GM12878 (cell line): ENCODE results near the gene SNN. TPM values are rescaled to one million over a fixed set of nuclear protein-coding genes. Genes with fewer than 3 reads are reported as not detected.

Experiments used
- ATAC-seq: fragments of 200-7000 bp; cut with Tn5 transposase; 3 replicates; pipeline ENCODE4 v1.9.1; 2020; ENCODE audit warnings: mild to moderate bottlenecking, moderate library complexity
- BruUV-seq: library from RNA; stranded (reverse); fragments of 400-500 nt; replicated peaks from 2 replicates; lab custom pipeline; 2021; lab: Mats Ljungman, UMichigan
- CTCF ChIA-PET: fragments of 300-600 bp; sonication (Branson Sonifier 250); formaldehyde crosslinking; extraction: SDS; loops from one replicate; lab custom pipeline; 2021; ENCODE audit warnings: inconsistent platforms; lab: Yijun Ruan, JAX
- POLR2A ChIA-PET: fragments of 350-600 bp; formaldehyde crosslinking; extraction: SDS; loops from one replicate; lab custom pipeline; 2021; ENCODE audit warnings: inconsistent platforms; lab: Charles Lee
- RAD21 ChIA-PET: fragments of 300-600 bp; sonication (Branson Sonifier 250); formaldehyde crosslinking; loops from one replicate; lab custom pipeline; 2023; ENCODE audit warnings: antibody characterized with exemption; ENCODE audit not compliant: unreplicated experiment; lab: Charles Lee
- SMC1A ChIA-PET: fragments of 300-600 bp; sonication (Branson Sonifier 250); formaldehyde crosslinking; loops from one replicate; lab custom pipeline; 2023; ENCODE audit not compliant: unreplicated experiment, uncharacterized antibody; lab: Charles Lee
- DNase-seq: peaks from one replicate; pipeline ENCODE4 v3.0.0-alpha.2; 2011; ENCODE audit warnings: low read depth, low spot score
- FAIRE-seq: peaks from 3 replicates; lab custom pipeline; 2011; peaks lifted over from hg19 to GRCh38; lab: Jason Lieb, UNC
- H2AFZ ChIP-seq: 2 replicates; pipeline ENCODE4 v1.6.0; 2011; ENCODE audit warnings: low read depth, low read length, control low read depth; ENCODE audit not compliant: control insufficient read depth
- H3K27ac ChIP-seq: 2 replicates; pipeline ENCODE4 v1.5.1; 2011; ENCODE audit warnings: control low read depth; ENCODE audit not compliant: control insufficient read depth, insufficient read depth
- H3K27me3 ChIP-seq, 2 experiments: replicated peaks in 1 of 2; 2 replicates each; pipeline versions ENCODE4 v1.6.0 to v1.6.1; 2011; ENCODE audit warnings: low read length in 1 of 2; ENCODE audit not compliant: control insufficient read depth in 2 of 2, insufficient read depth in 2 of 2
- H3K36me3 ChIP-seq, 2 experiments: 2 replicates each; pipeline ENCODE4 v1.5.1; 2011; ENCODE audit warnings: low read length in 1 of 2; ENCODE audit not compliant: control insufficient read depth in 2 of 2, insufficient read depth in 2 of 2
- H3K4me1 ChIP-seq: 2 replicates; pipeline ENCODE4 v1.6.1; 2011; ENCODE audit warnings: mild to moderate bottlenecking, low read length, moderate library complexity, mixed read lengths; ENCODE audit not compliant: control insufficient read depth, insufficient read depth
- H3K4me2 ChIP-seq: 2 replicates; pipeline ENCODE4 v1.6.0; 2011; ENCODE audit warnings: control low read depth; ENCODE audit not compliant: control insufficient read depth, insufficient read depth
- H3K4me3 ChIP-seq: fragments of 200-600 bp; sonication (generic); 2 replicates; pipeline ENCODE4 v1.5.1; 2016
- H3K79me2 ChIP-seq: 2 replicates; pipeline ENCODE4 v1.6.0; 2011; ENCODE audit warnings: low read length; ENCODE audit not compliant: control insufficient read depth, insufficient read depth
- H3K9ac ChIP-seq: 2 replicates; pipeline ENCODE4 v1.8.0; 2011; ENCODE audit warnings: low read length, control low read depth, mixed read lengths; ENCODE audit not compliant: control insufficient read depth, insufficient read depth
- H3K9me3 ChIP-seq: replicated peaks from 3 replicates; pipeline ENCODE4 v1.5.1; 2011; ENCODE audit warnings: mild to moderate bottlenecking, low read length; ENCODE audit not compliant: control insufficient read depth, insufficient read depth
- H4K20me1 ChIP-seq: 2 replicates; pipeline ENCODE4 v1.6.0; 2011; ENCODE audit not compliant: control insufficient read depth, insufficient read depth
- BACH1 ChIP-seq: fragments of 450-650 bp; IDR thresholded peaks from 2 replicates; pipeline ENCODE4 v1.6.1; 2017; ENCODE audit warnings: mild to moderate bottlenecking, borderline replicate concordance
- BMI1 ChIP-seq: fragments of 450-650 bp; IDR thresholded peaks from 2 replicates; pipeline ENCODE4 v1.6.1; 2016; ENCODE audit warnings: mild to moderate bottlenecking, moderate library complexity, borderline replicate concordance
- CUX1 ChIP-seq: IDR thresholded peaks from 2 replicates; pipeline ENCODE4 v1.6.1; 2012; ENCODE audit warnings: improper control_type of control experiment, low read depth, low read length; ENCODE audit not compliant: insufficient replicate concordance
- EP300 ChIP-seq, 2 experiments: fragments of 150-350 bp in 1 of 2; IDR thresholded peaks; 2 replicates each; pipeline ENCODE4 v1.6.1; 2011 to 2012; ENCODE audit warnings: low read depth in 2 of 2, low read length in 2 of 2, borderline replicate concordance in 1 of 2, improper control_type of control experiment in 1 of 2, inconsistent platforms in 1 of 2; ENCODE audit not compliant: control insufficient read depth in 1 of 2
- GATAD2B ChIP-seq: fragments of 450-650 bp; conservative IDR thresholded peaks from 2 replicates; pipeline ENCODE4 v1.6.1; 2017; ENCODE audit warnings: low read depth, mild to moderate bottlenecking, moderate library complexity
- HDGF ChIP-seq: fragments of 450-650 bp; IDR thresholded peaks from 2 replicates; pipeline ENCODE4 v1.6.1; 2016; ENCODE audit warnings: antibody characterized with exemption
- PAX8 ChIP-seq: fragments of 450-650 bp; IDR thresholded peaks from 2 replicates; pipeline ENCODE4 v1.6.1; 2017; ENCODE audit warnings: mild to moderate bottlenecking, moderate library complexity
- POLR2AphosphoS2 ChIP-seq: IDR thresholded peaks from 2 replicates; pipeline ENCODE4 v1.6.1; 2011; ENCODE audit warnings: low read depth, mild to moderate bottlenecking, low read length, improper control_type of control experiment, moderate library complexity
- PRDM15 ChIP-seq: fragments of 450-650 bp; formaldehyde crosslinking; IDR thresholded peaks from 2 replicates; pipeline ENCODE4 v1.4.0; 2020; ENCODE audit warnings: mild to moderate bottlenecking, moderate library complexity
- SMAD5 ChIP-seq: IDR thresholded peaks from 2 replicates; pipeline ENCODE4 v1.6.1; 2016; ENCODE audit warnings: antibody characterized with exemption, low read depth
- WGBS: methylation state at CpG from one replicate; pipeline ENCODE4 v1.1.6; 2016; ENCODE audit warnings: low lambda C conversion rate; ENCODE audit not compliant: insufficient replicate concordance, insufficient coverage; ENCODE audit errors: missing lambda C conversion rate; 5-methylcytosine and 5-hydroxymethylcytosine counted together
- in situ Hi-C: fragments of 300-500 bp; cut with MboI; formaldehyde crosslinking; loops from 9 replicates; pipeline ENCODE4 v1.14.3; 2018; ENCODE audit warnings: mixed read lengths
- intact Hi-C: fragments of 100-400 bp; cut with micrococcal nuclease; formaldehyde crosslinking; loops from one replicate; pipeline ENCODE4 v1.14.2; 2022; ENCODE audit not compliant: unreplicated experiment
- polyA plus RNA-seq, 11 experiments: library from polyadenylated mRNA; depleted of rRNA in 4 of 11; unstranded in 6 of 11; stranded (reverse) in 5 of 11; fragments of >200 nt; fragmentation: Nextera tagmentation in 4 of 11; fragmentation: Illumina TruSeq in 1 of 11; extraction: Ambion mirVana in 4 of 11; extraction: Trizol in 1 of 11; gene quantifications; 1 replicate in 1 of 11; 2 replicates in 10 of 11; pipeline versions ENCODE4 v1.2.1 to v1.2.3, GENCODE V29; 2011 to 2016; ENCODE audit warnings: inconsistent platforms in 2 of 11, missing spikeins in 2 of 11, low read depth in 1 of 11
- total RNA-seq, 4 experiments: library from RNA; depleted of rRNA in 3 of 4; stranded (reverse); fragments of >200 nt in 3 of 4; fragmentation: Illumina TruSeq in 1 of 4; extraction: Trizol in 1 of 4; gene quantifications; 2 replicates each; pipeline versions ENCODE4 v1.2.1 to v1.2.3, GENCODE V29; 2013 to 2021
- TF ChIP-seq, protein P1 (sequence below): IDR thresholded peaks from 2 replicates; pipeline ENCODE4 v1.6.1; 2012; ENCODE audit warnings: low read length, inconsistent platforms
- TF ChIP-seq, protein P2 (sequence below): fragments of 450-650 bp; IDR thresholded peaks from 2 replicates; pipeline ENCODE4 v1.6.1; 2017; ENCODE audit warnings: borderline replicate concordance

The SNN gene
- total and polyA plus RNA-seq, 10 of the 15 experiments (the other 5 are each of a cell fraction or from before 2014, with no cell fraction given): 2.2 to 43.4 (median 27.8) TPM

DNA sequence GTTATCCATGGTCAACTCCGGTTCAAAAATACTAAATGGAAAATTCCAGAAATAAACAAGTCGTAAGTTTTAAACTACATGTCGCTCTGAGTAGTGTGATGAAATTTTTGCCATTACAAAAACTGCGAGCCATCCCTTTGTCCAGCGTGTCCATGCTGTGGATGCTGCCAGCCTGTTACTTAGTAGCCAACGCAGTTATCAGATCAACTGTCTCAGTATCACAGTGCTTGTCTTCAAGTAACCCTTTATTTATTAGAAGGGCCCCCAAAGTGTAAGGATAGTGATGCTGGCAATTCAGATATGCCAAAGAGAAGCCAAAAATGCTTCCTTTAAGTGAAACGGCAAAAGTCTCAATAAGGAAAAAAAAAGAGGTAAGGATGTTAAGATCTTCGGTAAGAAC, 23.9 kb downstream of the SNN start:
- WGBS: 97% methylated on average over 8 of the region's 8 CpGs
- Histone ChIP-seq H3K4me3 (no peak overlapping the region), H2AFZ (no peak overlapping the region), H4K20me1 (no peaks in the 10 kb centered on the region), H3K4me2 (no peak overlapping the region), H3K79me2 (peaks cover 17% of the 10 kb centered on the region), H3K9me3 (no peaks in the 10 kb centered on the region), H3K27me3 (no peaks in the 10 kb centered on the region), H3K9ac (no peak overlapping the region), H3K27ac (no peak overlapping the region), H3K36me3 (peaks cover 39 to 51% of the 10 kb centered on the region in 2 experiments), H3K4me1 (peaks cover 37% of the 10 kb centered on the region)
- ChIA-PET POLR2A (interaction anchor here (1.0 to 1.6 kb wide), 3 partner anchors 10 to 220 kb away, joined by 3 to 7 read pairs (median 3); no protein-coding TSS in a partner anchor), SMC1A (interaction anchor here (1.4 to 4.9 kb wide), 2 partner anchors 15 to 47 kb away, joined by 4 to 46 read pairs; no protein-coding TSS in a partner anchor), CTCF (interaction anchor here (0.6 to 4.3 kb wide), 2 partner anchors 23 to 26 kb away, joined by 3 to 30 read pairs; no protein-coding TSS in a partner anchor), RAD21 (no interaction called here)
- no TSS peak for BruUV-seq
- DNase-seq: no peak
- intact Hi-C loops: no loop called here
- in situ Hi-C loops: no loop called here
- no peak for FAIRE-seq
- ATAC-seq: no peak
- TF ChIP-seq POLR2AphosphoS2 (no peak), PRDM15 (CRISPR knock-in tag) (no peak), HDGF (no peak), EP300 (IDR thresholded peaks at IDR 0.05; ENCODE audit: borderline replicate concordance in 1 of 2, control insufficient read depth in 1 of 2, low read depth in 2 of 2, low read length in 2 of 2) (no peak), BMI1 (no peak), SMAD5 (no peak), CUX1 (no peak), GATAD2B (no peak), PAX8 (no peak), BACH1 (no peak)
- TF ChIP-seq, protein P1, sequence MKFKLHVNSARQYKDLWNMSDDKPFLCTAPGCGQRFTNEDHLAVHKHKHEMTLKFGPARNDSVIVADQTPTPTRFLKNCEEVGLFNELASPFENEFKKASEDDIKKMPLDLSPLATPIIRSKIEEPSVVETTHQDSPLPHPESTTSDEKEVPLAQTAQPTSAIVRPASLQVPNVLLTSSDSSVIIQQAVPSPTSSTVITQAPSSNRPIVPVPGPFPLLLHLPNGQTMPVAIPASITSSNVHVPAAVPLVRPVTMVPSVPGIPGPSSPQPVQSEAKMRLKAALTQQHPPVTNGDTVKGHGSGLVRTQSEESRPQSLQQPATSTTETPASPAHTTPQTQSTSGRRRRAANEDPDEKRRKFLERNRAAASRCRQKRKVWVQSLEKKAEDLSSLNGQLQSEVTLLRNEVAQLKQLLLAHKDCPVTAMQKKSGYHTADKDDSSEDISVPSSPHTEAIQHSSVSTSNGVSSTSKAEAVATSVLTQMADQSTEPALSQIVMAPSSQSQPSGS: no peak
- TF ChIP-seq, protein P2, sequence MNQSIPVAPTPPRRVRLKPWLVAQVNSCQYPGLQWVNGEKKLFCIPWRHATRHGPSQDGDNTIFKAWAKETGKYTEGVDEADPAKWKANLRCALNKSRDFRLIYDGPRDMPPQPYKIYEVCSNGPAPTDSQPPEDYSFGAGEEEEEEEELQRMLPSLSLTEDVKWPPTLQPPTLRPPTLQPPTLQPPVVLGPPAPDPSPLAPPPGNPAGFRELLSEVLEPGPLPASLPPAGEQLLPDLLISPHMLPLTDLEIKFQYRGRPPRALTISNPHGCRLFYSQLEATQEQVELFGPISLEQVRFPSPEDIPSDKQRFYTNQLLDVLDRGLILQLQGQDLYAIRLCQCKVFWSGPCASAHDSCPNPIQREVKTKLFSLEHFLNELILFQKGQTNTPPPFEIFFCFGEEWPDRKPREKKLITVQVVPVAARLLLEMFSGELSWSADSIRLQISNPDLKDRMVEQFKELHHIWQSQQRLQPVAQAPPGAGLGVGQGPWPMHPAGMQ: no peak
